GM21786 (cell line): ENCODE measurements around the gene SBK1.
A peak's percentile ranks its signal among the peaks of the same experiment; 100 is the strongest.
"Not testable (repeated sequence)": the region's sequence is repeated elsewhere in the genome, so short reads cannot be mapped to it uniquely, and the experiment has no call there.

ENCODE experiments used
- ATAC-seq: cut with Tn5 transposase; IDR thresholded peaks from one replicate; pipeline ENCODE4 v1.9.1; 2021; ENCODE audit not compliant: unreplicated experiment

Gene SBK1

GRCh38 chr16:28330232-28330631 is 37.9 kb downstream of the SBK1 start:
- ATAC-seq, result not testable (repeated sequence)

DNA sequence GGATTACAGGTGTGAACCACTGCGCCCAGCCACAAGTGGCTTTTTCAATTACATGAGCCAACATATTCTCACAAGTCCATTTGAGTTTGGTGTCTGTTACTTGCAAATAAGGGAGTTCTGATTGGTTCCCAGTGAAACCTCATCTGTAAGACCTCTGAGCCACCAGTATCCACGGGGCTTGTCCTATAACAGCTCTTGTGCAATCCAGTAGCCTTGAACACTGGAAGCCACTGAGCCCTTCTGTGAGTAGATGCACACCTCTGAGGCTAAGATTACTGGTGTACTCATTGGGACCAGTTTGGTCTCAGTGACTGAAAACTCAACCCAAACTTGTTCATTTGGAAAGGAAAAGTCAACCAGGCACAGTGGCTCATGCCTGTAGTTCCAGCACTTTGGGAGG is 38.7 kb downstream of the SBK1 start:
- not testable (repeated sequence) for ATAC-seq

DNA sequence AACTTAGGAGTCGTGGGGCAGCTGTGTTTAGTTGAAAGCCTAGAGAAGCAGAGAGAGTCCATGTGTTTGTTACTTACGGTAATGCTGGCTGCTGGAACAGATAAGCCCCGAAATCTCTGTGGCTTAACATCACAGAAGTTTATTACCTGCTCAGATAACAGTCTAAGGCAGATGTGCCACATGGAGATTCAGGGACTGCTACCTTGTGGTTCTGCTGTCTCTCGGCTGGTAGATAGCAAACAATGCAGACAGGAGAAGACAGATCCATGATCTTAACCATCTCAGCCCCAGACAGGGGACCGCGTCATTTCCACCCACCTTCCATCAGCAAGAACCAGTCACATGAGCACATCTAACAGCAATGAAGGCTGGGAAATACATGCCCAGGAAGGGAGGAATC is 40.3 kb downstream of the SBK1 start:
- ATAC-seq, result not testable (repeated sequence)

DNA sequence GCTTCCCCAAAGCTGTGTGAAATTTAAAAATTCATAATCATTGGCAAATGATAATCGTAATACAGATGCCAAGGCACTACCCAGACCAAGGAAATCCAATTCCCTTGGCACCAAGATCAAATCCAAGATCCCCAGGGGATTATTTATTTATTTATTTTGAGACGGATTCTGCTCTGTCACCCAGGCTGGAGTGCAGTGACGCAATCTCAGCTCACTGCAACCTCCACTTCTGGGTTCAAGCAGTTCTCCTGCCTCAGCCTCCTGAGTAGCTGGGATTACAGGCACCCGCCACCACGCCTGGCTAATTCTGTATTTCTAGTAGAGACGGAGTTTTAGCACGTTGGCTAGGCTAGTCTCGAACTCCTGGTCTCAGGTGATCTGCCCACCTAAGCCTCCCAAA is 43.4 kb downstream of the SBK1 start:
- not testable (repeated sequence) for ATAC-seq

DNA sequence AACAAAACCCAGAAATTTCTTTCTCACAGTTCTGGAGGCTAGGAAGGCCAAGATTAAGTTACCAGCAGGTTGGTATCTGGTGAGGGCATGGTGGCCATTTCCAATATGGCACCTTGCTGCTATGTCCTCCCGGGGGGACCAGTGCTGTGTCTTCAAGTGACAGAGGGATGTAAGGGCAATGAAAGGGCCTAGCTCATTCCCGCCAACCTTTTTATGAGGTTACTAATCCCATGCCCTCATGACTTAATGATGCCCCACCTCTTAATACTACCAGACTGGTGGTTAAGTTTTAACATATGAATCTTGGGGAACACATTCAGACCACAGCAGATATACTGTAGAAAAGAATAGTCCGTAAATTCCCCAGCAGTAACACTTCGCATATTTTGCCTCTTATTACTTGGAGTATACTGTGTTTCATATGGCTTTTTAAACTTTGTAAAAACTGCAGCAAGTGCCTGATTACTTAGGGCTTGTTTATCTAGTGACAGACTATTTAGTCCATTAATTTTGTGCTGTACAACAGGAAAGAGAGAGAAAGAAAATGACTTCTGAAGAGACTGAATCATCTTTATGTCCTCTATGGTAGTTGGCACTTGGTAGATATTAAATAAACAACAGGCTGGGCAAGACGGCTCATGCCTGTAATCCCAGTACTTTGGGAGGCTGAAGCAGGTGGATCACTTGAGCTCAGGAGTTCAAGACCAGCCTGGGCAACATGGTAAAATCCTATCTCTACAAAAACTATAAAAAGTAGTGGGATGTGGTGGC is 44.8 kb downstream of the SBK1 start:
- ATAC-seq, result not testable (repeated sequence)

DNA sequence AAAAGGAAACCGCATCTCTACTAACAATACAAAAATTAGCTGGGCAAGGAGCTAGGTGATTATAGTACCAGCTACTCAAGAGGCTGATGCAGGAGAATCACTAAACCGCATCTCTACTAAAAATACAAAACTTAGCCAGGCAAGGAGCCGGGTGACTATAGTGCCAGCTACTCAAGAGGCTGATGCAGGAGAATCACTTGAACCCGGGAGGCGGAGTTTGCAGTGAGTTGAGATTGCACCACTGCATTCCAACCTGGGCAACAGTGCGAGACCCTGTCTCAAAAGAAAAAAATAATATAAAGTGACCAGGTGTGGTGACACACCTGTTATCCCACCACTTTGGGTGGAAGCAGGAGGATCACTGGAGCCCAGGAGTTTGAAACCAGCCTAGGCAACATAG is 45.9 kb downstream of the SBK1 start:
- not testable (repeated sequence) for ATAC-seq

GRCh38 chr16:28362600-28362999 is 70.3 kb downstream of the SBK1 start:
- ATAC-seq, result not testable (repeated sequence)

DNA sequence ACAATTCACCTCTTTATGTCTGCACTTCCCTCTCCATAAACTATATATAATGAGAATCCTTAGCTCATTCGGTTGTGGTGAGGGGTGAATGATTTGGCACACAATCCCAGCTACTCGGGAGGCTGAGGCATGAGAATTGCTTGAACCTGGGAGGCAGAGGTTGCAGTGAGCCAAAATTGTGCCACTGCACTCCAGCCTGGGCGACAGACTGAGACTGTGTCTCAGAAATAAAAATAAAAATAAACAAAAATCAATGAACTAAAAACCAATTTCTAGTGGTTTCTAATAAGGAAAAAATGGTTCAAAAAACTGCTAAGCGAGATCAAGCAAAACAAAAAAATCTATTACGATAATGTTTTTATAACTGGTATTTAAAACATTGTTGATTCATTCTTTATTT is 71.1 kb downstream of the SBK1 start, which contains the start of gene NPIPB6:
TSS of gene NPIPB6 (minus strand) at position 101 of the 400 bp plus-strand sequence. CDS start 686 bp downstream, outside the sequence.
- ATAC-seq, result not testable (repeated sequence)

DNA sequence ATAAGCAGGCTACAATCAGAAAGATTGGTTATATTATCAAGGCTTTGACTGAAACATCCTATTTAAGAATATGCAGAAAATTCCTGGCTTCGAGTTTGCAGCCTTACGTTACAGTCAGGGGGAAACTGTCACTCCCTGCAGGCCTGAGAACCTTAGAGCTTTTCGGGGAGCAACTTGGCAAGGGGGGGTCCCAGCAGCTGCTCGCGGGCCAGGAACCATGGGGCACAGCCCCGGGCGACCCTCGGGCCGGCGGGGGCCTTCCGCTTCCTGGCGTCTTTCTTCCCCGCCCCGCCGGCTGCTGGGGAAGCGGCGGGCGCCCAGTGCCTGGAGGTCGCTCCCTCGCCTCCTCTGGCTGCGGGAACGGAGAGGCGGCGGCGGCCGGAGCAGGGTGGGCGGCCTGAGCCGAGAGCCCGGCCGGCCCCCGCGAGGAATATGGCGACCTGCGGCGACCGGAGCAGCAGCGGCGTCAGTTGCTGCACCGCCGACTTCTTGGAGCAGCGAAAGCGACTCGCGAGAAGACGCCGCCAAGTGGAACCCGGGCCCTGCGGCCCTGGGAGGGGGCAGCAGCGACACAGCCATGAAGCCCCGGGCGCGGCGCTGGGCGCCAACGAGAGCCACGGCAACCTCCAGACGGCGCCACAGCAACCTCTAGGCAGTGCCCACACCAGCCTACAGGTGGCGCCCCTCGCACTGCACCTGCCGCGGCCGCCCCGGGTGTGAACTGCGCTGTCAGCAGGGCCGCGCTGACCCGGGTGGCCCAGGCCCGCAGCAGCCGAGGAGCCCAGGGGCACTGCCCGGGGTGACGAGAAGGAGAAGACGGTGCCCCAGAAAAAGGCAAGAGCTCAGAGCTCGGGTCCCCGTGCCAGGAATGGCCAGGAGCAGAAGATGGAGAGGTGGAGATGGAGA is 72.2 kb downstream of the SBK1 start:
- ATAC-seq, result peak; percentile 89

GRCh38 chr16:28367926-28368325 is 75.6 kb downstream of the SBK1 start:
- not testable (repeated sequence) for ATAC-seq
